HepG2 (cell line): Measurements from ENCODE around the gene EVA1A. TPM values are rescaled to one million over a fixed set of nuclear protein-coding genes. Genes with fewer than 3 reads are reported as not detected.

Source experiments
- CBX5 ChIP-seq: sonication (generic); formaldehyde crosslinking; IDR thresholded peaks from 2 replicates; pipeline ENCODE4 v1.4.0; 2020; ENCODE audit warnings: missing genetic modification reagents, borderline replicate concordance
- FOXA1 ChIP-seq, 2 experiments: fragments of 450-650 bp in 1 of 2; sonication (generic) in 1 of 2; formaldehyde crosslinking in 1 of 2; IDR thresholded peaks; 2 replicates each; pipeline versions ENCODE4 v1.4.0 to v1.6.1; 2016 to 2020; ENCODE audit warnings: missing genetic modification reagents in 1 of 2
- FOXP1 ChIP-seq, 2 experiments: fragments of 450-650 bp in 1 of 2; IDR thresholded peaks; 2 replicates each; pipeline ENCODE4 v1.6.1; 2017 to 2018; ENCODE audit warnings: antibody characterized with exemption in 1 of 2
- HOXA9 ChIP-seq: sonication (generic); formaldehyde crosslinking; IDR thresholded peaks from 2 replicates; pipeline ENCODE4 v1.8.1; 2022; ENCODE audit warnings: missing genetic modification reagents, mild to moderate bottlenecking, moderate library complexity, borderline replicate concordance
- HOXD1 ChIP-seq: sonication (generic); formaldehyde crosslinking; IDR thresholded peaks from 2 replicates; pipeline ENCODE4 v1.5.0; 2020; ENCODE audit warnings: missing genetic modification reagents
- MED13 ChIP-seq: sonication (generic); formaldehyde crosslinking; IDR thresholded peaks from 2 replicates; pipeline ENCODE4 v1.5.0; 2020; ENCODE audit warnings: missing genetic modification reagents
- SAFB2 ChIP-seq: sonication (generic); formaldehyde crosslinking; IDR thresholded peaks from 2 replicates; pipeline ENCODE4 v1.5.1; 2020; ENCODE audit warnings: missing genetic modification reagents, low read depth, mild to moderate bottlenecking, borderline replicate concordance
- TBP ChIP-seq: sonication (generic); formaldehyde crosslinking; IDR thresholded peaks from 2 replicates; pipeline ENCODE4 v1.5.0; 2020; ENCODE audit warnings: missing genetic modification reagents
- ZEB1 ChIP-seq: IDR thresholded peaks from 2 replicates; pipeline ENCODE4 v1.6.1; 2012; ENCODE audit warnings: mild to moderate bottlenecking, low read depth, inconsistent platforms; ENCODE audit not compliant: insufficient replicate concordance
- ZKSCAN8 ChIP-seq: IDR thresholded peaks from 2 replicates; pipeline ENCODE4 v1.6.1; 2016; ENCODE audit warnings: borderline replicate concordance, missing genetic modification reagents, missing compliant biosample characterization
- ZNF337 ChIP-seq: sonication (generic); formaldehyde crosslinking; IDR thresholded peaks from 2 replicates; pipeline ENCODE4 v1.5.1; 2020; ENCODE audit warnings: missing genetic modification reagents, low read depth, mild to moderate bottlenecking, borderline replicate concordance
- ZNF33A ChIP-seq: sonication (generic); formaldehyde crosslinking; IDR thresholded peaks from 2 replicates; pipeline ENCODE4 v1.5.1; 2020; ENCODE audit warnings: missing genetic modification reagents, mild to moderate bottlenecking, moderate library complexity, borderline replicate concordance
- ZNF563 ChIP-seq: sonication (generic); formaldehyde crosslinking; IDR thresholded peaks from 2 replicates; pipeline ENCODE4 v1.8.0; 2022; ENCODE audit warnings: mild to moderate bottlenecking, moderate library complexity, missing genetic modification reagents
- ZNF616 ChIP-seq: sonication (generic); formaldehyde crosslinking; IDR thresholded peaks from 2 replicates; pipeline ENCODE4 v1.5.0; 2020; ENCODE audit warnings: low read depth, mild to moderate bottlenecking, missing genetic modification reagents
- ZNF775 ChIP-seq: sonication (generic); formaldehyde crosslinking; IDR thresholded peaks from 2 replicates; pipeline ENCODE4 v1.4.0; 2020; ENCODE audit warnings: missing genetic modification reagents, mild to moderate bottlenecking, moderate library complexity, borderline replicate concordance
- ZSCAN22 ChIP-seq: sonication (generic); formaldehyde crosslinking; IDR thresholded peaks from 2 replicates; pipeline ENCODE4 v1.4.0; 2020; ENCODE audit warnings: mild to moderate bottlenecking, missing genetic modification reagents
- polyA plus RNA-seq, 8 experiments: library from polyadenylated mRNA; depleted of rRNA in 3 of 8; stranded (reverse) in 7 of 8; unstranded in 1 of 8; fragments of >200 nt; fragmentation: Illumina TruSeq in 4 of 8; extraction: Trizol in 4 of 8; gene quantifications; 2 replicates each; pipeline versions ENCODE4 v1.2.1 to v1.2.3, GENCODE V29; 2011 to 2016; ENCODE audit warnings: low read depth in 4 of 8, missing spikeins in 1 of 8, mixed read lengths in 1 of 8; ENCODE audit not compliant: insufficient read depth in 1 of 8
- total RNA-seq, 5 experiments: library from RNA; depleted of rRNA; stranded (reverse); fragments of >200 nt; fragmentation: Illumina TruSeq; extraction: Trizol; gene quantifications; 2 replicates each; pipeline ENCODE4 v1.2.3, GENCODE V29; 2016; ENCODE audit warnings: low read depth in 1 of 5
- TF ChIP-seq, protein P1 (sequence below), 2 experiments: sonication (generic) in 1 of 2; formaldehyde crosslinking in 1 of 2; IDR thresholded peaks; 2 replicates each; pipeline versions ENCODE4 v1.5.1 to v1.6.1; 2011 to 2020; ENCODE audit warnings: borderline replicate concordance in 1 of 2, low read depth in 1 of 2, low read length in 1 of 2, mild to moderate bottlenecking in 1 of 2, missing genetic modification reagents in 1 of 2, moderate library complexity in 1 of 2
- TF ChIP-seq, protein P2 (sequence below): sonication (generic); formaldehyde crosslinking; IDR thresholded peaks from 2 replicates; pipeline ENCODE4 v1.8.0; 2022; ENCODE audit warnings: mild to moderate bottlenecking, missing genetic modification reagents
- TF ChIP-seq, protein P3 (sequence below): sonication (generic); formaldehyde crosslinking; IDR thresholded peaks from 2 replicates; pipeline ENCODE4 v1.4.0; 2020; ENCODE audit warnings: mild to moderate bottlenecking, missing genetic modification reagents, borderline replicate concordance

The EVA1A gene
- total and polyA plus RNA-seq, 2 of the 13 experiments (the other 11 are each of a cell fraction or from before 2014, with no cell fraction given): 57.5 to 57.8 TPM

DNA sequence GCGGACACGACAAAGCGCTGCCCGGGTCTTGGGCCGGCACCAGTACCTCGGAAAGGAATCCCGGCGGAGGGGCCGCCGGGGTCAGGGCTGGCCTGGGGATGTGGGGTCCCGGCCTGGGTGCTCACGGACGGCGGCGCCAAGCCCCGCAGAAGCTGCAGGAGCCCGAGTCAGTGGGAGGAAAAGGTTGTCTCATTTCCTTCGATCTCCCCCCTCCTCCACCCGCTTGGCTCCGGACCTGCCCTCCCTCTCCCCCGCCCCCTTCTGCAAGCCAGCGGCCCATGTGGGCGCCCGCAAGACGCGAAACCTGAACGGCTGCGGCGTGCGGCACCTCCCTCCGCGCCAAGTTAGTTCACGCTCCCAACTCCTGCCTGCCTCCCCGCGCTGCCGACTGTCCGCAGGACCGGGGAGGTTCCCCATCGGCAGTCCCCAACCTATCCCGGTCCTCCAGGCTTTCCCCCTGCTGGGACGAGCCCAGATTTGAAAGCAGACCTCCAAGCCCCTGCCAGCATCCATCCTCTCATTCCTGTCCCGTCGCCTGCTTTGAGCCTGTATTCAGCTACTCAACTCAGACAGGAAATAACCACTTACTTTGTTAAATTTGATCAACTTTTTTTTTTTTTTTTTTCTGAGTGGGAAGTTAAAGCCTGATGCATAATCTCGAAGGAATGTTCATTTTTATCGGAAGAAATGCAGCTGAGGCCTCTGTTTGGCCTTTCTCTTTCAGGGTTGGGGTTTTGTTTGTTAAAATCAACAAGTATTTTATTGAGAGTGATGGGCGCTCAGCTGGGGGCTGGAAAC is at the start of gene EVA1A (continued):
- TF ChIP-seq, protein P1, sequence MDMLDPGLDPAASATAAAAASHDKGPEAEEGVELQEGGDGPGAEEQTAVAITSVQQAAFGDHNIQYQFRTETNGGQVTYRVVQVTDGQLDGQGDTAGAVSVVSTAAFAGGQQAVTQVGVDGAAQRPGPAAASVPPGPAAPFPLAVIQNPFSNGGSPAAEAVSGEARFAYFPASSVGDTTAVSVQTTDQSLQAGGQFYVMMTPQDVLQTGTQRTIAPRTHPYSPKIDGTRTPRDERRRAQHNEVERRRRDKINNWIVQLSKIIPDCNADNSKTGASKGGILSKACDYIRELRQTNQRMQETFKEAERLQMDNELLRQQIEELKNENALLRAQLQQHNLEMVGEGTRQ (IDR thresholded peaks at IDR 0.05; ENCODE audit: low read depth, low read length): no peak
- TF ChIP-seq, protein P1 (CRISPR knock-in tag; IDR thresholded peaks at IDR 0.05; ENCODE audit: borderline replicate concordance): 0 out of 2 replicates have a peak, but pooled peaks have one; percentile 30
- TF ChIP-seq HOXA9 (CRISPR knock-in tag): no peak
- peak; percentile 44; the same call in 1 of the 2 replicates for TF ChIP-seq MED13 (CRISPR knock-in tag)
- no peak for TF ChIP-seq FOXA1 (IDR thresholded peaks at IDR 0.05)
- peak; percentile 34; the same call in 1 of the 2 replicates for TF ChIP-seq FOXA1 (CRISPR knock-in tag; IDR thresholded peaks at IDR 0.05)
- TF ChIP-seq, protein P2, sequence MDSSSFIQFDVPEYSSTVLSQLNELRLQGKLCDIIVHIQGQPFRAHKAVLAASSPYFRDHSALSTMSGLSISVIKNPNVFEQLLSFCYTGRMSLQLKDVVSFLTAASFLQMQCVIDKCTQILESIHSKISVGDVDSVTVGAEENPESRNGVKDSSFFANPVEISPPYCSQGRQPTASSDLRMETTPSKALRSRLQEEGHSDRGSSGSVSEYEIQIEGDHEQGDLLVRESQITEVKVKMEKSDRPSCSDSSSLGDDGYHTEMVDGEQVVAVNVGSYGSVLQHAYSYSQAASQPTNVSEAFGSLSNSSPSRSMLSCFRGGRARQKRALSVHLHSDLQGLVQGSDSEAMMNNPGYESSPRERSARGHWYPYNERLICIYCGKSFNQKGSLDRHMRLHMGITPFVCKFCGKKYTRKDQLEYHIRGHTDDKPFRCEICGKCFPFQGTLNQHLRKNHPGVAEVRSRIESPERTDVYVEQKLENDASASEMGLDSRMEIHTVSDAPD (CRISPR knock-in tag): no peak
- no peak for TF ChIP-seq ZNF33A
- no peak for TF ChIP-seq TBP (CRISPR knock-in tag)
- TF ChIP-seq, protein P3, sequence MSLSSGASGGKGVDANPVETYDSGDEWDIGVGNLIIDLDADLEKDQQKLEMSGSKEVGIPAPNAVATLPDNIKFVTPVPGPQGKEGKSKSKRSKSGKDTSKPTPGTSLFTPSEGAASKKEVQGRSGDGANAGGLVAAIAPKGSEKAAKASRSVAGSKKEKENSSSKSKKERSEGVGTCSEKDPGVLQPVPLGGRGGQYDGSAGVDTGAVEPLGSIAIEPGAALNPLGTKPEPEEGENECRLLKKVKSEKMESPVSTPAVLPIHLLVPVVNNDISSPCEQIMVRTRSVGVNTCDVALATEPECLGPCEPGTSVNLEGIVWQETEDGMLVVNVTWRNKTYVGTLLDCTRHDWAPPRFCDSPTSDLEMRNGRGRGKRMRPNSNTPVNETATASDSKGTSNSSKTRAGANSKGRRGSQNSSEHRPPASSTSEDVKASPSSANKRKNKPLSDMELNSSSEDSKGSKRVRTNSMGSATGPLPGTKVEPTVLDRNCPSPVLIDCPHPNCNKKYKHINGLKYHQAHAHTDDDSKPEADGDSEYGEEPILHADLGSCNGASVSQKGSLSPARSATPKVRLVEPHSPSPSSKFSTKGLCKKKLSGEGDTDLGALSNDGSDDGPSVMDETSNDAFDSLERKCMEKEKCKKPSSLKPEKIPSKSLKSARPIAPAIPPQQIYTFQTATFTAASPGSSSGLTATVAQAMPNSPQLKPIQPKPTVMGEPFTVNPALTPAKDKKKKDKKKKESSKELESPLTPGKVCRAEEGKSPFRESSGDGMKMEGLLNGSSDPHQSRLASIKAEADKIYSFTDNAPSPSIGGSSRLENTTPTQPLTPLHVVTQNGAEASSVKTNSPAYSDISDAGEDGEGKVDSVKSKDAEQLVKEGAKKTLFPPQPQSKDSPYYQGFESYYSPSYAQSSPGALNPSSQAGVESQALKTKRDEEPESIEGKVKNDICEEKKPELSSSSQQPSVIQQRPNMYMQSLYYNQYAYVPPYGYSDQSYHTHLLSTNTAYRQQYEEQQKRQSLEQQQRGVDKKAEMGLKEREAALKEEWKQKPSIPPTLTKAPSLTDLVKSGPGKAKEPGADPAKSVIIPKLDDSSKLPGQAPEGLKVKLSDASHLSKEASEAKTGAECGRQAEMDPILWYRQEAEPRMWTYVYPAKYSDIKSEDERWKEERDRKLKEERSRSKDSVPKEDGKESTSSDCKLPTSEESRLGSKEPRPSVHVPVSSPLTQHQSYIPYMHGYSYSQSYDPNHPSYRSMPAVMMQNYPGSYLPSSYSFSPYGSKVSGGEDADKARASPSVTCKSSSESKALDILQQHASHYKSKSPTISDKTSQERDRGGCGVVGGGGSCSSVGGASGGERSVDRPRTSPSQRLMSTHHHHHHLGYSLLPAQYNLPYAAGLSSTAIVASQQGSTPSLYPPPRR (CRISPR knock-in tag): peak; percentile 87
- TF ChIP-seq ZNF337: no peak
- TF ChIP-seq HOXD1: peak; percentile 86
- TF ChIP-seq SAFB2 (CRISPR knock-in tag): no peak
- TF ChIP-seq ZNF563 (CRISPR knock-in tag): no peak; the same call in none of the 2 replicates
- no peak for TF ChIP-seq FOXP1 (IDR thresholded peaks at IDR 0.05)
- 0 out of 2 replicates have a peak, but pooled peaks have one; percentile 3 for TF ChIP-seq FOXP1 (CRISPR knock-in tag; IDR thresholded peaks at IDR 0.05)
- no peak for TF ChIP-seq ZEB1
- TF ChIP-seq ZNF616 (CRISPR knock-in tag): 0 out of 2 replicates have a peak, but pooled peaks have one; percentile 69
- TF ChIP-seq ZSCAN22 (CRISPR knock-in tag): no peak
- peak; percentile 55; the same call in 1 of the 2 replicates for TF ChIP-seq ZNF775 (CRISPR knock-in tag)
- peak; percentile 15; the same call in 1 of the 2 replicates for TF ChIP-seq ZKSCAN8 (CRISPR knock-in tag)
- TF ChIP-seq CBX5 (CRISPR knock-in tag): peak; percentile 44; the same call in 1 of the 2 replicates
